Fibroblast of pulmonary artery (primary cell): ENCODE data around the gene LPP.

Source experiments
- DNase-seq: peaks from one replicate; pipeline ENCODE4 v3.0.0-alpha.2; 2010; ENCODE audit warnings: low read depth
- H3K4me3 ChIP-seq: replicated peaks from 2 replicates; pipeline ENCODE4 v1.5.1; 2011; ENCODE audit warnings: low read depth, mild to moderate bottlenecking, control low read depth, low read length, moderate library complexity
- TF ChIP-seq, protein P1 (sequence below): IDR thresholded peaks from 2 replicates; pipeline ENCODE4 v1.5.1; 2011; ENCODE audit warnings: mild to moderate bottlenecking, control low read depth, low read length, inconsistent platforms; ENCODE audit errors: missing control alignments

The LPP gene

DNA sequence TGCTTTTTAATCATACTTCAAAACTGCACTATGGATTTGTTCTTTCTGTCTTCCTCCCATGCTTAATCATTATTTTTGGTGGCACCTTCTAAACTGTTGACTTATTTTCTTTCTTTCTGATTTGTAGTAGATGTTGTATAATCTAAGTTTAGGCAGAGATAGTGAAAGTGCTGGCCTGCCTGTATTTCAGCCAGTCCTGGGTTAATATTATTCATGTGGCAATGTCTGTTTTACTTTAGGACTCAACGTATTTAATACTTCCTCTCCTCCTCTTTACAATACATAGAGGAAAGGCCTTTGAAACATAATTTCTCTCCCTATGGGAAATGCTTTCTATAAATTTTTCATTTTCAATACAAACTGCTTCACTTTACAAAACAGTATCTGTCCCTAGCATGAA lies 690.1 kb downstream of the LPP start:
- no peak for DNase-seq
- TF ChIP-seq, protein P1, sequence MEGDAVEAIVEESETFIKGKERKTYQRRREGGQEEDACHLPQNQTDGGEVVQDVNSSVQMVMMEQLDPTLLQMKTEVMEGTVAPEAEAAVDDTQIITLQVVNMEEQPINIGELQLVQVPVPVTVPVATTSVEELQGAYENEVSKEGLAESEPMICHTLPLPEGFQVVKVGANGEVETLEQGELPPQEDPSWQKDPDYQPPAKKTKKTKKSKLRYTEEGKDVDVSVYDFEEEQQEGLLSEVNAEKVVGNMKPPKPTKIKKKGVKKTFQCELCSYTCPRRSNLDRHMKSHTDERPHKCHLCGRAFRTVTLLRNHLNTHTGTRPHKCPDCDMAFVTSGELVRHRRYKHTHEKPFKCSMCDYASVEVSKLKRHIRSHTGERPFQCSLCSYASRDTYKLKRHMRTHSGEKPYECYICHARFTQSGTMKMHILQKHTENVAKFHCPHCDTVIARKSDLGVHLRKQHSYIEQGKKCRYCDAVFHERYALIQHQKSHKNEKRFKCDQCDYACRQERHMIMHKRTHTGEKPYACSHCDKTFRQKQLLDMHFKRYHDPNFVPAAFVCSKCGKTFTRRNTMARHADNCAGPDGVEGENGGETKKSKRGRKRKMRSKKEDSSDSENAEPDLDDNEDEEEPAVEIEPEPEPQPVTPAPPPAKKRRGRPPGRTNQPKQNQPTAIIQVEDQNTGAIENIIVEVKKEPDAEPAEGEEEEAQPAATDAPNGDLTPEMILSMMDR = no peak
- H3K4me3 ChIP-seq = no peak overlapping the region

- H3K4me3 ChIP-seq = no peak overlapping the region
- TF ChIP-seq, protein P1 = no peak
- no peak for DNase-seq
Measured at GRCh38 chr3:188845514-188845913, 691.6 kb downstream of the LPP start.

GRCh38 chr3:188848947-188849346 lies 695.0 kb downstream of the LPP start:
- TF ChIP-seq, protein P1 = no peak
- DNase-seq = no peak
- no peak overlapping the region for H3K4me3 ChIP-seq

GRCh38 chr3:188853856-188854771 lies 700.2 kb downstream of the LPP start:
- TF ChIP-seq, protein P1 = no peak

DNA sequence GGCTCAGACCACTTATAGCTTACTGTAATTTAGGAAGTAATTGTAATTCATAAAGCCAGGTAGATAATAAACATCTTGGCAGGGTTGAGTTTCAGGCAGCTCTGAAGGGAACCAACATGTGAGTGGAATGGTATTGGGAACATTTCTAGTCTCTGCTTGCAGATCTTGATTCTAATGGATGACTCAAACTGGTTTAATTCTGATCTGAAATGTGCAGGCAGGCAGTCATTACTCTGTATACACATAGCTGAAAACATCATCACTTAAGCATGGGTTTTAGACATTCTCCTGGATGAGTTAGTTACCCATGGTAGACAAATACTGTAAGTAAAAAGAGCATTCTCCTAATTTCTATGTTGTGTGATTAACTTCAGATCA lies 700.8 kb downstream of the LPP start:
- DNase-seq = no peak
- H3K4me3 ChIP-seq = no peak overlapping the region
- TF ChIP-seq, protein P1 = no peak

More at GRCh38 chr3:188853856-188854771, 700.2 kb downstream of the LPP start:
- DNase-seq = peak; percentile 86
- H3K4me3 ChIP-seq = no peak overlapping the region

GRCh38 chr3:188855675-188856074 lies 701.7 kb downstream of the LPP start:
- DNase-seq = no peak
- TF ChIP-seq, protein P1 = no peak
- no peak overlapping the region for H3K4me3 ChIP-seq

DNA sequence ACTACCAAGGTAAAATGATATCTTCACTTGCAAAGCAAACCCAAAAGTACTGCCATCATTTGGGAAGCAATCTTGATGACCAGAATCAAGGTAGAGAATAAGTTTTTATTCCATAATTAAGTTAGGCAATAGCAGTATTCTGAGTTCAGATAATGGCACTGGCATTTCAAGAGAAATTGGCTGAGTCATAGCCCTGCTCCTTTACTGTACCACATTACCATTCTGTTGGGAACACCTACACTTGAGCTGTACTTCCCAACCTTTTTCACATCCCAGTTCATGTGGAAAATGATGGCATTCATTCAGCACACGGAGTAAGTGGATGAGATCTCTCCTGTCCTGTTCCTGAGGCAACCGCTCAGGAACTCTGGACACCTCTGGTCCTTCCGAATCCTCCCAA lies 706.2 kb downstream of the LPP start:
- peak; percentile 50 for DNase-seq
- H3K4me3 ChIP-seq = no peak overlapping the region
- TF ChIP-seq, protein P1 = no peak
